Stimulated activated CD4-positive, alpha-beta T cell treated with anti-CD3 and anti-CD28 coated beads, Interleukin-1b, Interleukin-23, amount 100 ng/mL, for 4 hours (primary cell): Measurements from ENCODE around the gene SEZ6.

ENCODE experiments used
- DNase-seq, 2 donors: peaks; one replicate each; pipeline ENCODE4 v3.0.0-alpha.2; 2020; ENCODE audit warnings: low read depth in 2 of 2

The SEZ6 gene

GRCh38 chr17:28975031-28975430 lies 30.8 kb downstream of the SEZ6 start:
- no peak for DNase-seq

GRCh38 chr17:28974451-28974850 lies 31.4 kb downstream of the SEZ6 start:
- no peak for DNase-seq

GRCh38 chr17:28973425-28973824 lies 32.4 kb downstream of the SEZ6 start:
- DNase-seq = no peak

- DNase-seq = no peak
These were observed 33.4 kb downstream of the SEZ6 start for GRCh38 chr17:28972437-28972836.

GRCh38 chr17:28970879-28971278 lies 35.0 kb downstream of the SEZ6 start:
- no peak for DNase-seq

GRCh38 chr17:28969706-28970393 lies 36.0 kb downstream of the SEZ6 start:
- no peak for DNase-seq

GRCh38 chr17:28968914-28969295 lies 36.9 kb downstream of the SEZ6 start:
- no peak for DNase-seq

- DNase-seq = no peak
These were observed 37.5 kb downstream of the SEZ6 start for GRCh38 chr17:28968231-28968913.

GRCh38 chr17:28967221-28968135 lies 38.4 kb downstream of the SEZ6 start:
- DNase-seq = no peak

- no peak for DNase-seq
These were observed 42.0 kb downstream of the SEZ6 start for GRCh38 chr17:28963841-28964240.

- no peak for DNase-seq
These were observed 42.7 kb downstream of the SEZ6 start for GRCh38 chr17:28963055-28963611.

- no peak for DNase-seq
These were observed 44.4 kb downstream of the SEZ6 start for GRCh38 chr17:28961391-28961790.

- DNase-seq = no peak
These were observed 45.4 kb downstream of the SEZ6 start for GRCh38 chr17:28960256-28961061.

GRCh38 chr17:28959471-28959871 lies 46.4 kb downstream of the SEZ6 start:
- no peak for DNase-seq

- DNase-seq = no peak
These were observed 46.9 kb downstream of the SEZ6 start for GRCh38 chr17:28958820-28959455.

GRCh38 chr17:28957992-28958355 lies 47.9 kb downstream of the SEZ6 start:
- DNase-seq = no peak

- no peak for DNase-seq
These were observed 48.4 kb downstream of the SEZ6 start for GRCh38 chr17:28957277-28957991.

GRCh38 chr17:28956861-28957260 lies 49.0 kb downstream of the SEZ6 start:
- DNase-seq = no peak

GRCh38 chr17:28956112-28956511 lies 49.7 kb downstream of the SEZ6 start:
- no peak for DNase-seq

GRCh38 chr17:28955408-28955807 lies 50.4 kb downstream of the SEZ6 start:
- no peak for DNase-seq
